NCI-H1930 (cell line): ENCODE results near the gene ARPC1A.
"Not testable (repeated sequence)": the region's sequence is repeated elsewhere in the genome, so short reads cannot be mapped to it uniquely, and the experiment has no call there.

Experiments
- DNase-seq, 2 experiments: peaks; one replicate each; lab custom pipeline; 2025; lab: John Stamatoyannopoulos, UW

ARPC1A gene

GRCh38 chr7:99325592-99326407 is at the start of gene ARPC1A:
ARPC1A (plus strand) TSS chr7:99325898; CDS start chr7:99333354, 7,456 bp downstream.
- peak; percentile 94 to 95 for DNase-seq

GRCh38 chr7:99278180-99278579 is 47.5 kb upstream of the ARPC1A start:
- DNase-seq = no peak

GRCh38 chr7:99284165-99284564 is 41.5 kb upstream of the ARPC1A start:
- not testable (repeated sequence) for DNase-seq

- no peak for DNase-seq
Measured at GRCh38 chr7:99287779-99288534, 37.7 kb upstream of the ARPC1A start.

- no peak for DNase-seq
Measured at GRCh38 chr7:99289185-99289584, 36.5 kb upstream of the ARPC1A start.

- DNase-seq = not testable (repeated sequence)
Measured at GRCh38 chr7:99290148-99290547, 35.5 kb upstream of the ARPC1A start.

- DNase-seq = no peak
Measured at GRCh38 chr7:99290980-99291607, 34.6 kb upstream of the ARPC1A start.

GRCh38 chr7:99292127-99292526 is 33.6 kb upstream of the ARPC1A start:
- DNase-seq = no peak

GRCh38 chr7:99293167-99293566 is 32.5 kb upstream of the ARPC1A start:
- DNase-seq = no peak

GRCh38 chr7:99293650-99294049 is 32.0 kb upstream of the ARPC1A start:
- DNase-seq = no peak

- no peak for DNase-seq
Measured at GRCh38 chr7:99296471-99296870, 29.2 kb upstream of the ARPC1A start.

- DNase-seq = no peak
Measured at GRCh38 chr7:99301496-99301895, 24.2 kb upstream of the ARPC1A start.

- no peak for DNase-seq
Measured at GRCh38 chr7:99305473-99306260, 20.0 kb upstream of the ARPC1A start.

GRCh38 chr7:99308461-99309074 is 17.1 kb upstream of the ARPC1A start:
- no peak for DNase-seq

GRCh38 chr7:99309111-99309510 is 16.6 kb upstream of the ARPC1A start:
- DNase-seq = no peak

- DNase-seq = no peak
Measured at GRCh38 chr7:99310004-99310403, 15.7 kb upstream of the ARPC1A start.

GRCh38 chr7:99311702-99312101 is 14.0 kb upstream of the ARPC1A start:
- no peak for DNase-seq

GRCh38 chr7:99312316-99313203 is 13.1 kb upstream of the ARPC1A start:
- peak; percentile 24 to 64 for DNase-seq

GRCh38 chr7:99313204-99313573 is 12.5 kb upstream of the ARPC1A start:
- no peak for DNase-seq

- no peak for DNase-seq
Measured at GRCh38 chr7:99314504-99314903, 11.2 kb upstream of the ARPC1A start.

GRCh38 chr7:99320371-99320770 is 5.3 kb upstream of the ARPC1A start:
- DNase-seq = no peak
